Activated naive CD8-positive, alpha-beta T cell treated with anti-CD3 and anti-CD28 coated beads for 36 hours (primary cell): ENCODE data around the gene SPTBN4. TPM values are rescaled to one million over a fixed set of nuclear protein-coding genes. Genes with fewer than 3 reads are reported as not detected.
A peak's percentile ranks its signal among the peaks of the same experiment; 100 is the strongest.
"Not testable (repeated sequence)": the region's sequence is repeated elsewhere in the genome, so short reads cannot be mapped to it uniquely, and the experiment has no call there.

ENCODE experiments used
- DNase-seq: peaks from one replicate; pipeline ENCODE4 v3.0.0; 2021
- H3K27ac Mint-ChIP-seq: one replicate; pipeline ENCODE4 v1.8.0; 2022; ENCODE audit warnings: mild to moderate bottlenecking, moderate library complexity, mixed read lengths
- H3K27me3 Mint-ChIP-seq: one replicate; pipeline ENCODE4 v1.8.0; 2022; ENCODE audit warnings: mild to moderate bottlenecking, mixed read lengths
- H3K36me3 Mint-ChIP-seq: one replicate; pipeline ENCODE4 v1.8.0; 2021; ENCODE audit warnings: mild to moderate bottlenecking, mixed read lengths
- H3K4me1 Mint-ChIP-seq: one replicate; pipeline ENCODE4 v1.8.0; 2021; ENCODE audit warnings: mixed read lengths
- H3K4me3 Mint-ChIP-seq: one replicate; pipeline ENCODE4 v1.8.0; 2022; ENCODE audit warnings: mild to moderate bottlenecking, moderate library complexity, mixed read lengths
- H3K9me3 Mint-ChIP-seq: one replicate; pipeline ENCODE4 v1.8.0; 2022; ENCODE audit warnings: mixed read lengths
- total RNA-seq, 2 experiments: library from RNA; stranded (reverse); gene quantifications; one replicate each; pipeline ENCODE4 v1.2.3, GENCODE V29; 2021

The SPTBN4 gene
- total RNA-seq, 2 experiments from 2014 or later = 1.1 to 2.9 TPM

DNA sequence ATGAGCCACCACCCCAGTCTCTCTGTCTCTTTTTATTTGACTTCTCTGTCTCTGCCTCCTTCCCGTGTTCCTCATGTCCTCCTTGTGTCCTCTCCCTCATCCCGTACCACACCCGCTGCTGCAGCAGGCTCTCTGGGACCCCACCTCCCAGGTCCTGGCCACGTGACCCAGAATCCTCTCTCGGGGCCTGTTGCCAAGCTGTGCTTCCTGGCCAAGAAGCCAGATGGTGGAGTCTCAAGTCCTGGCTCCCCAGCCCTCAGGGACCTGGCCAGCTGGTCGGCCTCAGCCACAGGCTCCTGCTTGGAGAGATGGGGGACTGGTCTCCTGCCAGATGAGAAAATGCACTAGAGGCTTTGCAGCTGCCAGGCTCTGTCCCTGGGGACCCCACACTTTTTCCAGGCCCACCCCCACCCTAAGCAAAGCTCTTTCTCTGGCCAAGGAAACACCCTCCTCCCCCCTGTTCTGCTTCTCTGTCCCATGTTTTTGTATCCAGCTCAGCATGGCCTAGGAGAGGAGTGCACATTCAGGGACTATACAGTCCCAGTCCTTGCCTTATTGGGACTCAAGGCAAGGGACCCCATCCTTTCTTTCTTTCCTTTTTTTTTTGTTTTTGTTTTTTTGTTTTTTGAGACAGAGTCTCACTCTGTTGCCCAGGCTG, 75.5 kb downstream of the SPTBN4 start:
- no peaks in the 10 kb centered on the region for H3K9me3 Mint-ChIP-seq
- H3K4me1 Mint-ChIP-seq = no peaks in the 10 kb centered on the region
- H3K4me3 Mint-ChIP-seq = no peak overlapping the region
- no peak overlapping the region for H3K27ac Mint-ChIP-seq
- H3K27me3 Mint-ChIP-seq = peaks cover 8% of the 10 kb centered on the region
- H3K36me3 Mint-ChIP-seq = no peaks in the 10 kb centered on the region
- DNase-seq = no peak

DNA sequence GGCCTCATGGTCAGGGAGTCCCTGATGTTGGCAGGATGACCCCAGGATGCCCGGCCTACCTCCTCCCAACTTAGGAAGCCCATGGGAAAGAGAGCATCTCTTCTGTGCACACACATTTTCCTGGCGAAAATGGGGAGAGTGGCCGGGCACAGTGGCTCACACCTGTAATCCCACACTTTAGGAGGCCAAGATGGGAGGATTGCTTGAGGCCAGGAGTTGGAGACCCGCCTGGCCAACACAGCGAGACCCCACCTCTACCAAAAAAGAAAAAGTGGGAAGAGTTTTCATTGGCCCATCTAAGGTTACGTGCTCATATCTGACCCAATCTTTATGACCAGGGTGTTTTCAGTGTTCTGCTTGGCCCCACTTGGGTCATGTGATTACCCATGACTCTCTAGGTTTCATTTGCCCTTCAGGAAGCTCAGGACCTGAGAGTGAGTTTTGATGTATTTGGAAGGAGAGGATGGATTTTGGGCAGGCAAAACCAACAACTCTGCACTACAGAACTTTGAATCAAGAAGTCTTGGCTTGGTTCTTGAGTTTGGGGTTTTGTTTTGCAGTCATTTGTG, 76.3 kb downstream of the SPTBN4 start:
- peaks cover 12% of the 10 kb centered on the region for H3K27me3 Mint-ChIP-seq
- no peaks in the 10 kb centered on the region for H3K4me1 Mint-ChIP-seq
- H3K27ac Mint-ChIP-seq = no peak overlapping the region
- H3K4me3 Mint-ChIP-seq = no peak overlapping the region
- no peaks in the 10 kb centered on the region for H3K36me3 Mint-ChIP-seq
- H3K9me3 Mint-ChIP-seq = no peaks in the 10 kb centered on the region
- no peak for DNase-seq

DNA sequence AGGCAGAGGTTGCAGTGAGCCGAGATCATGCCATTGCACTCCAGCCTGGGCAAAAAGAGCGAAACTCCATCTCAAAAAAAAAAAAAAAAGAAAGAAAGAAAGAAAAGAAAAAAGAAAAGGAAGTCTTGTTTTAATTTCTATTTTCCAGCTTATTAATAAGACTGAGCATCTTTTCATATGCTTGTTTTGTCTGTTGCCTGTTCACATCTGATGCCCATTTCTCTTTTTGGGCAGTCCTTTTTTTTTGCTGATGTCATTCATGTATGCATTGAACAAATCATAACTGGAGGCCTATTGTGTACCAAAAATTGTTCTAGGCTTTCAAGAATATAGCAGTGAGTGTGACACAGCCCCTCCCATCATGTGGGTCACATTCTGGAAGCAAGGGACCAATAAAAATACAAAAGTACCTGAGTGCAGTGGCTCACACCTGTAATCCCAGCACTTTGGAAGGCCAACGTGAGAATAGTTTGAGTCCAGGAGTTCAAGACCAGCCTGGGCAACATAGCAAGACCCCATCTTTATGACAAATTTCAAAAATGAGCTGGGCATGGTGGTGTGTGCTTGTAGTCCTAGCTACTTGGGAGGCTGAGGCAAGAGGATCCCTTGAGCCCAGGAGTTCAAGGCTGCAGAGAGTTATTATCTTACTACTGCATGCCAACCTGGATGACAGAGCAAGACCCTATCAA, 79.5 kb downstream of the SPTBN4 start:
- not testable (repeated sequence) for DNase-seq

DNA sequence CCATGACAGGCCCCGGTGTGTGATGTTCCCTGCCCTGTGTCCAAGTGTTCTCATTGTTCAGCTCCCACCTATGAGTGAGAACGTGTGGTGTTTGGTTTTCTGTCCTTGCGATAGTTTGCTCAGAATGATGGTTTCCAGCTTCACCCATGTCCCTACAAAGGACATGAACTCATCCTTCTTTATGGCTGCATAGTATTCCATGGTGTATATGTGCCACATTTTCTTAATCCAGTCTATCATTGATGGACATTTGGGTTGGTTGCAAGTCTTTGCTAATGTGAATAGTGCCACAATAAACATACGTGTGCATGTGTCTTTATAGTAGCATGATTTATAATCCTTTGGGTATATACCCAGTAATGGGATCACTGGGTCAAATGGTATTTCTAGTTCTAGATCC, 80.4 kb downstream of the SPTBN4 start:
- not testable (repeated sequence) for H3K36me3 Mint-ChIP-seq, H3K4me1 Mint-ChIP-seq, H3K27ac Mint-ChIP-seq, H3K9me3 Mint-ChIP-seq, DNase-seq, H3K4me3 Mint-ChIP-seq
- peaks cover 39% of the 10 kb centered on the region for H3K27me3 Mint-ChIP-seq

More for the DNA sequence above, 79.5 kb downstream of the SPTBN4 start:
- H3K4me3 Mint-ChIP-seq, H3K4me1 Mint-ChIP-seq, H3K9me3 Mint-ChIP-seq, H3K27ac Mint-ChIP-seq, H3K36me3 Mint-ChIP-seq: not testable (repeated sequence)
- H3K27me3 Mint-ChIP-seq = peaks cover 38% of the 10 kb centered on the region

DNA sequence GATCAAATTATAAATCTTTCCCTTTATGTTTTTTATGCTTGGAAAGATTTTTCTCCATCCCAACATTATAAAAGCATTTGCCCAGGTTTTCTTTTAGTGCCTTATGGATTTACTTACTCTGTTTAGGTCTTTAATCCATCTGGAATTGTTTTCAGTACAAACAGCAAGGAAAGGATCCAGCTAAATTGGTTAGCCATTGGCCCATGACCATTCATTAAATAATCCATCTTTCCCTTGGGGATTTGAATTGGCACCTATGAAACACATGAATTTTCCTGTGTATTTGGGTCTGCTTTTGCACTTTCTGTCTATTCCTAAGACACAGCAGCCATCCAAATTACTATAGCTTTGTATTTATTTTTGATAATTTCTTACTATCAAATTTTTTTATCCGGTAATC, 81.0 kb downstream of the SPTBN4 start:
- Mint-ChIP-seq H3K4me3 (no peak overlapping the region), H3K36me3 (no peaks in the 10 kb centered on the region), H3K27ac (no peak overlapping the region), H3K27me3 (peaks cover 42% of the 10 kb centered on the region), H3K4me1 (peaks cover 8% of the 10 kb centered on the region), H3K9me3 (no peaks in the 10 kb centered on the region)
- no peak for DNase-seq

DNA sequence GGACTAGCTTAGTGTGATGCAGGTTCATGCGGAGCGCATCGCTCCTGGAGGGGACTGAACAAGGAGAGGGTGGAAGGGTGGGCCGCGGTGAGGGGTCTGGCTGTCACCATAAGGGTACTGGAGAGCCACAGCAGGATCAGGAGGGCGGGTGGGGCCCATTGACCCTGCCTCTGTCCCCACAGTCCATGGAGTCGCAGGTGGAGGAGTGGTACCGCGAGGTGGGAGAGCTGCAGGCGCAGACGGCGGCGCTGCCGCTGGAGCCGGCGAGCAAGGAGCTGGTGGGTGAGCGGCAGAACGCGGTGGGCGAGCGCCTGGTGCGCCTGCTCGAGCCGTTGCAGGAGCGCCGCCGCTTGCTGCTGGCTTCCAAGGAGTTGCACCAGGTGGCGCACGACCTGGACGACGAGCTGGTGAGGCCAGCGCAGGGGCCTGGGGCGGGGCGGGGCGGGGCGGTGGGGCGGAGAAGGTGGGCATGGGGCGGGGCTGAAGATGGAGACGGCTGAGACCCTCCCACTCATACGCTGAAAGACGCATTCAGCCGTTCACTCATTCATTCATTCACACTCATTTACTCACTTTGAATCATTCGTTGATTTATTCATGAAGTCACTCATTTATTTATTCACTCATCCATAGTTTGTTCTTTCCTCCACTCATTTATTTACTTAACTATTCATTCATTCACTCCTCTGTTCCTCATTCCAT, 82.4 kb downstream of the SPTBN4 start:
- H3K36me3 Mint-ChIP-seq = no peaks in the 10 kb centered on the region
- peaks cover 54% of the 10 kb centered on the region for H3K27me3 Mint-ChIP-seq
- no peak overlapping the region for H3K4me3 Mint-ChIP-seq
- no peak overlapping the region for H3K27ac Mint-ChIP-seq
- H3K4me1 Mint-ChIP-seq = peaks cover 8% of the 10 kb centered on the region
- DNase-seq = peak; percentile 84
- no peaks in the 10 kb centered on the region for H3K9me3 Mint-ChIP-seq

DNA sequence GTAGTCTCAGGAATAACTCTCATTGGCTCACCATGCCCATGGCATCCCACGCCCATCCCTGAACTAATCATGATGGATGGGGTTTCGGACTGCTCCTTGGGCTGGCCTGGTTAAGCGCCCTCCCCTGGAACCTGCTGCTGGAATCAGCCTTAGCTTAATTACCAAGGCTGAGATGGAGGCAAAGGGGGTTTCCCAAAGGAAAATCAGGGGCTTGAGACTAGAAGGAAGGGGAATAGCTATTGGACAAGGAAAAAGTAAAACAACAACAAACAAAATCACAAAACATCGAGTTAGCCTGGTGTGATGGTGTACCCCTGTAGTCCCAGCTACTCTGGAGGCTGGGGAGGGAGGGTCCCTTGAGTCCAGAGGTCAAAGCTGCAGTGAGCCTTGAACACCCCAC, 84.2 kb downstream of the SPTBN4 start:
- DNase-seq = no peak
- Mint-ChIP-seq H3K4me3 (no peak overlapping the region), H3K36me3 (no peaks in the 10 kb centered on the region), H3K27ac (no peak overlapping the region), H3K4me1 (peaks cover 8% of the 10 kb centered on the region), H3K27me3 (peaks cover 65% of the 10 kb centered on the region), H3K9me3 (no peaks in the 10 kb centered on the region)

DNA sequence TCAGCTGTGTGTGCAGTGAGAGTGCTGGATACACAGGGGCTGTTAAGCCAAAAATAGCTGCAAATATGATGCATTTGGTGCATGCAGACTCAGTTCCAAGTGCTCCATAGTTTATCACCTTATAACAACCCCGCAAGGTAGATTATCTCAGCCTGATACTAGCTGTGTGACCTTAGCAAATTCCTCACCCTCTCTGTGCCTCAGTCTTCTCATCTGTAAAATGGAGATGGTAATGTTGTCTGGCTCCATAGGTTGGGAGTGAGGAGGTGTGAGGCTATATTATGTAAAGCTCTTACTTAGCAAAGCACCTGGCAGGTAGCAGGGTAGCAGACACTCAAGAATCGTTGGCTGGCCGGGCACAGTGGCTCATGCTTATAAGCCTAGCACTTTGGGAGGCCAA, 86.0 kb downstream of the SPTBN4 start:
- Mint-ChIP-seq H3K36me3 (no peaks in the 10 kb centered on the region), H3K4me1 (peaks cover 8% of the 10 kb centered on the region), H3K9me3 (no peaks in the 10 kb centered on the region), H3K4me3 (no peak overlapping the region), H3K27ac (no peak overlapping the region), H3K27me3 (peaks cover 56% of the 10 kb centered on the region)
- DNase-seq = no peak

DNA sequence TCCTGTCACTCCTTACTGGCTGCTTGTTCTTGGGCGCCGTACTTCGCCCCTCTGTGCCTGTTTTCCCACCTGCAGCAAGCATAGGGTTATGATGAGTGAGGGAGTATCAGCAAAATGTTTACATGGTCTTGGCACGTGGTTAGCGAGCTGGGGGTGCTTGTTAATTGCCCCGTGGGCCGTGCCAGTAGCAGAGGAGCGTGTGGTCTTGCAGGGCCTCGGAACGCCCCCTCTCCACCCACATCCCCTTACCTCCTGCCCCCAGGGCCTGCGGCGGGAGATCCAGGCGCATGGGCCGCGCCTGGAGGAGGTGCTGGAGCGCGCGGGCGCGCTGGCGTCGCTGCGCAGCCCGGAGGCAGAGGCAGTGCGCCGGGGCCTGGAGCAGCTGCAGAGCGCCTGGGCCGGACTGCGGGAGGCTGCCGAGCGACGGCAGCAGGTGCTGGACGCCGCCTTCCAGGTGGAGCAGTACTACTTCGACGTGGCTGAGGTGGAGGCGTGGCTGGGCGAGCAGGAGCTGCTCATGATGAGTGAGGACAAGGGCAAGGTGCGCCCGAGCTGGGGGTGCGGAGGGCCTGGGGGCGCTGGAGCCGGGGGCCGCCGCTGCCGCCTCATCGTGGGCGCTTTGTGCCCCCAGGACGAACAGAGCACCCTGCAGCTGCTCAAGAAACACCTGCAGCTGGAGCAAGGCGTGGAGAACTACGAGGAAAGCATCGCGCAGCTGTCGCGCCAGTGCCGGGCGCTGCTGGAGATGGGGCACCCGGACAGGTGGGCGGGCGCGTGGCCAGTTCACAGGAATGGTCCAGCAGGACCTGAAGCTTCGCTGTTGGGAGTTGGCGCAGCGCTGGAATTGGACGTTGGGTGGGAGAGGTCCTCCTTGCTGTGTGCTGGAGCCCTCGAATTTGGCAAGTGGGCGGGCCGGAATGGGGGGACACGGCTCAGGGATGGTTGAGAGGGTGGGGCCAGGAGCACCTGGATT, 87.4 kb downstream of the SPTBN4 start:
- no peaks in the 10 kb centered on the region for H3K36me3 Mint-ChIP-seq
- no peak overlapping the region for H3K4me3 Mint-ChIP-seq
- H3K9me3 Mint-ChIP-seq = no peaks in the 10 kb centered on the region
- peaks cover 50% of the 10 kb centered on the region for H3K27me3 Mint-ChIP-seq
- DNase-seq = no peak
- H3K4me1 Mint-ChIP-seq = peaks cover 4% of the 10 kb centered on the region
- H3K27ac Mint-ChIP-seq = peak overlapping the region; percentile 54

DNA sequence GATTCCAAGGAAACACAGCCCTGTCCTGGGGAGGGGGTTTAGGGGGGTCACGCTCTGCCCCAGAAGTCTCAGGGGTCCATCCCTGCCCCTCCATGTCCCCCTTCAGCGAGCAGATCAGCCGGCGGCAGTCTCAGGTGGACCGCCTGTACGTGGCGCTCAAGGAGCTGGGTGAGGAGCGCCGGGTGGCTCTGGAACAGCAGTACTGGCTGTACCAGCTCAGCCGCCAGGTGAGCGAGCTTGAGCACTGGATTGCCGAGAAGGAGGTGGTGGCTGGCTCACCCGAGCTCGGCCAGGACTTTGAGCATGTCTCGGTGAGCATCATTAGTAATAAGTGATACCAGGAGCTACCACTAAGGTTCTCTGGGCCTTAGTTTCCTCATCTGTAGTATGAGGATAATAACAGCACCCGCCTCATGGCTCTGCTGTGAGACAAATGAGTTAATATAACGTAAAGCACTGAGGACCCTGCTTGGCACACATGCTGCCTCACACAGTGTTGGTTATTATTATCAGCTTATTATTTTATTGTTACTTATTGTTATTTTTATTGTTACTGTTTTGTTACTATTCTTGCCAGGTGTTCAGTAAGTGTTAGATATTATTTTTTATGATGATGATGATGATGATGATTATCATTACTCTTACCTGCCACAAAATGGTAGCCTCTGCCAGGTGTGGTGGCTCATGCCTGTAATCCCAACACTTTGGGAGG, 89.3 kb downstream of the SPTBN4 start:
- Mint-ChIP-seq H3K9me3 (no peaks in the 10 kb centered on the region), H3K27ac (no peak overlapping the region), H3K27me3 (peaks cover 37% of the 10 kb centered on the region), H3K4me1 (peaks cover 5% of the 10 kb centered on the region), H3K36me3 (no peaks in the 10 kb centered on the region), H3K4me3 (no peak overlapping the region)
- DNase-seq = no peak

DNA sequence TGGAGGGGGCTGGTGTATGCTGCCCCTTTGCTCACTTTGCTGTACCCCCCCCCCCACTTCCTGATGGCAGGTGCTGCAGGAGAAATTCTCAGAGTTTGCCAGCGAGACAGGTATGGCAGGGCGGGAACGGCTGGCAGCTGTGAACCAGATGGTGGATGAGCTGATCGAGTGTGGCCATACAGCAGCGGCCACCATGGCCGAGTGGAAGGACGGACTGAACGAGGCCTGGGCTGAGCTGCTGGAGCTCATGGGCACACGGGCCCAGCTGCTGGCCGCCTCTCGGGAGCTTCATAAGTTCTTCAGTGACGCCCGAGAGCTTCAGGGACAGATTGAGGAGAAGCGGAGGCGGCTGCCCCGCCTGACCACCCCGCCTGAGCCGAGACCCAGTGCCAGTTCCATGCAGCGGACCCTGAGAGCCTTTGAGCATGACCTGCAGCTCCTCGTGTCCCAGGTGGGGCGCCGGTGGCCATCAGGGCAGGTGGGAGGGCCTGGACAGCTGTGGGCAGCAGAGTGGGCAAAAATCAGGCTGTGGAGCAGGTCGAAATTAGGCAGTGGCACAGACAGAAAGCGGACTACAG, 90.2 kb downstream of the SPTBN4 start:
- Mint-ChIP-seq H3K36me3 (no peaks in the 10 kb centered on the region), H3K9me3 (no peaks in the 10 kb centered on the region), H3K27ac (no peak overlapping the region), H3K4me3 (no peak overlapping the region), H3K27me3 (peaks cover 32% of the 10 kb centered on the region), H3K4me1 (peaks cover 9% of the 10 kb centered on the region)
- DNase-seq = no peak

DNA sequence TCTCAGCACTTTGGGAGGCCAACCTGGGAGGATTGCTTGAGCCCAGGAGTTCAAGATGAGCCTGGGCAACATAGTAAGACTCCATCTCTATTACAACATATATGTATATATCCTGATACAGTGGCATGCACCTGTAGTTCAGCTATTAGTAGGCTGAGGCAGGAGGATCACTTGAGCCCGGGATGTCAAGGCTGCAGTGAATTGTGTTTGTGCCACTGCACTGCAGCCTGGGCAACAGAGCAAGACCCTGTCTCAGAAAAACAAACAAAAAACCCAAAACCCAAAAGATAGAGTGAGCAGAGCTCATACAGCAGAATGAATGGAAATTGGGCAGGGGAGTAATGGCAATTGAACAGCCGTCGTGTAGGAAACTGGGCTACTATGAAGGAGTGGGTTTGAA, 92.6 kb downstream of the SPTBN4 start:
- Mint-ChIP-seq H3K27me3 (peaks cover 20% of the 10 kb centered on the region), H3K4me3 (no peak overlapping the region), H3K36me3 (no peaks in the 10 kb centered on the region), H3K9me3 (no peaks in the 10 kb centered on the region), H3K27ac (no peak overlapping the region), H3K4me1 (peaks cover 9% of the 10 kb centered on the region)
- DNase-seq = no peak

DNA sequence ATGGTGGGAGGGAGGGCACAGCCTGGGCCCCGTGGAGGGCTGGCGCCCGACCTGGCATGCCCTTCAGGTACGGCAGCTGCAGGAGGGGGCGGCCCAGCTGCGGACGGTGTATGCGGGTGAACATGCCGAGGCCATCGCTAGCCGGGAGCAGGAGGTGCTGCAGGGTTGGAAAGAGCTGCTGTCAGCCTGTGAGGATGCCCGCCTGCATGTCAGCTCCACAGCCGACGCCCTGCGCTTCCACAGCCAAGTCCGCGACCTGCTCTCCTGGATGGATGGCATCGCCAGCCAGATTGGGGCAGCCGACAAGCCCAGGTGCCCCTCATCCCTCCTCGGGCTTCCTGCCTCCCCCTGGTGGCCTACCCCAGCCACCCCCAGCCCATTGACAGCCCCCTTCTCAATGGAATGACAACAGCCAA, 93.3 kb downstream of the SPTBN4 start:
- Mint-ChIP-seq H3K27ac (no peak overlapping the region), H3K4me1 (peaks cover 9% of the 10 kb centered on the region), H3K9me3 (no peaks in the 10 kb centered on the region), H3K27me3 (peaks cover 19% of the 10 kb centered on the region), H3K4me3 (no peak overlapping the region), H3K36me3 (no peaks in the 10 kb centered on the region)
- DNase-seq = no peak

DNA sequence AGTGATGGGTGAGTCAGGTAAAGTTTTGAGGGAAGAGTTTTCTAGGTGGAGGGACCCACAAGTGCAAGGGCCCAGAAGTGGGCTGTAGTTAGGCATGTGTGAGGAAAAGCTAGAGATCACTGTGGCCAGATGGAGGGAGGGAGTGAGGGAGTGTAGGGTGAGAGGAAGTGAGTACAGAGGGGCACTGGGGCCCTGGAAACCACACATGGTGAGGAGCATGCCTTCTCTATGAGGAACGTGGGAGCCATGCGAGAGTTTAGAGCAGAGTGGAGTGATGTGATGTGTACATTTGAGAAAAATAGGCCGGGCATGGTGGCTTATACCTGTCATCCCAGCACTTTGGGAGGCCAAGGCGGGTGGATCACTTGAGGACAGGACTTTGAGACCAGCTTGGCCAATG, 95.1 kb downstream of the SPTBN4 start:
- H3K27me3 Mint-ChIP-seq = peaks cover 32% of the 10 kb centered on the region
- H3K4me3 Mint-ChIP-seq = no peak overlapping the region
- H3K36me3 Mint-ChIP-seq = no peaks in the 10 kb centered on the region
- H3K27ac Mint-ChIP-seq = no peak overlapping the region
- peaks cover 9% of the 10 kb centered on the region for H3K4me1 Mint-ChIP-seq
- no peak for DNase-seq
- no peaks in the 10 kb centered on the region for H3K9me3 Mint-ChIP-seq
